HG02943 (cell line): ENCODE data around the gene ATP6AP1.

Source experiments
- ATAC-seq: cut with Tn5 transposase; IDR thresholded peaks from one replicate; pipeline ENCODE4 v1.9.1; 2021; ENCODE audit warnings: mild to moderate bottlenecking, low read depth, moderate library complexity; ENCODE audit not compliant: unreplicated experiment

ATP6AP1 gene

DNA sequence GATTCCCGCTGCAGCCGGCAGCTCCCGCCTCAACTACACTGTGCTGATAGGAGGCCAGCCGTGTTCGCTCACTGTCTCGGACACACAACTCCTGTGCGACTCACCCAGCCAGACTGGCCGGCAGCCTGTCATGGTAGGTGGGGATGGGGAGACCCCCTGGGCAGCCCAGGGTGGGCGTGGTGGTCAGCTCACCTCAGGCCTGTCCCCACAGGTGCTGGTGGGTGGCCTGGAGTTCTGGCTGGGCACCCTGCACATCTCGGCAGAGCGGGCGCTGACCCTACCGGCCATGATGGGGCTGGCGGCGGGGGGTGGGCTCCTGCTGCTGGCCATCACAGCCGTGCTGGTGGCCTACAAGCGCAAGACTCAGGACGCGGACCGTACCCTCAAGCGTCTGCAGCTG lies 39.1 kb downstream of the ATP6AP1 start:
- ATAC-seq, result no peak

DNA sequence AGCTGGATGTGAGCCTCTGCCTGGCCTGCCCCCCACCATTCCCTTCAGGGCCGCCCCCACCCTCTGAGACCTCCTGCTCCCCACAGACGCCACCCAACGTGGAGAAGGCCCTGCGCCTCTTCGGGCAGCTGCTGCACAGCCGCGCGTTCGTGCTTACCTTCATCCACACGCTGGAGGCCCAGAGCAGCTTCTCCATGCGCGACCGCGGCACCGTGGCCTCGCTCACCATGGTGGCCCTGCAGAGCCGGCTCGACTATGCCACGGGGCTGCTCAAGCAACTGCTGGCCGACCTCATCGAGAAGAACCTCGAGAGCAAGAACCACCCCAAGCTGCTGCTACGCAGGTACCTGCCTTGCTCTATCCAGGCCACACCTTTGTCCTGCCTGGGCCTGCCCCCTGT lies 39.7 kb downstream of the ATP6AP1 start:
- ATAC-seq, result no peak

- no peak for ATAC-seq
Measured at GRCh38 chrX:154469114-154469513, 40.6 kb downstream of the ATP6AP1 start.

DNA sequence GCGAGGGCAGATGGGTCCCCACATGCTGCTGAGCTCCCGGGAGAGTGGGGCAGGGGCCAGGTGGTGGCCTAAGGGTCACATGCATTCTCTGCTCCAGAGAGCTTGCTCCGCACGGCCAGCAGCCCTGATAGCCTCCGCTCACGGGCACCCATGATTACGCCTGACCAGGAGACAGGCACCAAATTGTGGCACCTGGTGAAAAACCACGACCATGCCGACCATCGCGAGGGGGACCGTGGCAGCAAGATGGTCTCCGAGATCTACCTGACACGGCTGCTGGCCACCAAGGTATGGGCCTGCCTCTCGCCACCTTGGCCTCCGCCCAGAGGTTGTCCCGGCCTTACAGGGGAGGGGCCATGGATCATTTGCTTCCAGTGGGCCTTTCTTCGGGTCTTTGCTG lies 41.4 kb downstream of the ATP6AP1 start:
- ATAC-seq, result no peak

DNA sequence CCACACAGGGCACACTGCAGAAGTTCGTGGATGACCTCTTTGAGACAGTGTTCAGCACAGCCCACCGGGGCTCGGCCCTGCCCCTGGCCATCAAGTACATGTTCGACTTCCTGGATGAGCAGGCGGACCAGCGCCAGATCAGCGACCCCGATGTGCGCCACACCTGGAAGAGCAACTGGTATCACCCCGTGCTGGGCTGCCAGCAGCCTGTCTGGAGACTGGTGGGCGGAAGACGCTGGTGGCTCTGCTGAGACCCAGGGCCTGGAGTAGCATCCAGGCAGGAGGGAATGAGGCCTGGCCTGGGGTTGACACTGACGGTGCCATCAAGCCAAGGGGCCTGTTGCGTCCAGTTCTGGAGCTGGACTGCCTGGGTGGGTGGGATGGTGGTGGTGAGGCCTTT lies 42.0 kb downstream of the ATP6AP1 start:
- ATAC-seq, result no peak

DNA sequence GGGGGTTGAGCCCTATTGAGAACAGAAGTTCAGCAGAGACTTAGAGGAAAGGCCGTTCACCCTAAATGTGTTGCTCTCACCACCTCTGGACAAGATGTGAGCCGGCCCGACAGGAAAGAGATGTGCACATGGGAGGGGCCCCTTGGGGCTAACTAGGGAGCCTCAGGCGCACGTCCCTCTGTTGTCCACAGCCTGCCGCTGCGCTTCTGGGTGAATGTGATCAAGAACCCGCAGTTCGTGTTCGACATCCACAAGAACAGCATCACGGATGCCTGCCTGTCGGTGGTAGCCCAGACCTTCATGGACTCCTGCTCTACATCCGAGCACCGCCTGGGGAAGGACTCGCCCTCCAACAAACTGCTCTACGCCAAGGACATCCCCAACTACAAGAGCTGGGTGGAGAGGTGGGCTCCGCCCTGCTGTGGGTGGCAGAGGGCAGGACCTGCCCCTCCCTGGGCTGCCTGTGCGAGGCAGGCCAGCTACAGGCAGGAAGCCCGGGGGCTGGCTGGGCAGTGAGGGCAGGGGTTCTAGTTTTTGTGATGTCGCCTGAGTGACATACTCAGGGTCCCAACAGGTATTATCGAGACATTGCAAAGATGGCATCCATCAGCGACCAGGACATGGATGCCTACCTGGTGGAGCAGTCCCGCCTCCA lies 42.6 kb downstream of the ATP6AP1 start:
- ATAC-seq, result no peak

DNA sequence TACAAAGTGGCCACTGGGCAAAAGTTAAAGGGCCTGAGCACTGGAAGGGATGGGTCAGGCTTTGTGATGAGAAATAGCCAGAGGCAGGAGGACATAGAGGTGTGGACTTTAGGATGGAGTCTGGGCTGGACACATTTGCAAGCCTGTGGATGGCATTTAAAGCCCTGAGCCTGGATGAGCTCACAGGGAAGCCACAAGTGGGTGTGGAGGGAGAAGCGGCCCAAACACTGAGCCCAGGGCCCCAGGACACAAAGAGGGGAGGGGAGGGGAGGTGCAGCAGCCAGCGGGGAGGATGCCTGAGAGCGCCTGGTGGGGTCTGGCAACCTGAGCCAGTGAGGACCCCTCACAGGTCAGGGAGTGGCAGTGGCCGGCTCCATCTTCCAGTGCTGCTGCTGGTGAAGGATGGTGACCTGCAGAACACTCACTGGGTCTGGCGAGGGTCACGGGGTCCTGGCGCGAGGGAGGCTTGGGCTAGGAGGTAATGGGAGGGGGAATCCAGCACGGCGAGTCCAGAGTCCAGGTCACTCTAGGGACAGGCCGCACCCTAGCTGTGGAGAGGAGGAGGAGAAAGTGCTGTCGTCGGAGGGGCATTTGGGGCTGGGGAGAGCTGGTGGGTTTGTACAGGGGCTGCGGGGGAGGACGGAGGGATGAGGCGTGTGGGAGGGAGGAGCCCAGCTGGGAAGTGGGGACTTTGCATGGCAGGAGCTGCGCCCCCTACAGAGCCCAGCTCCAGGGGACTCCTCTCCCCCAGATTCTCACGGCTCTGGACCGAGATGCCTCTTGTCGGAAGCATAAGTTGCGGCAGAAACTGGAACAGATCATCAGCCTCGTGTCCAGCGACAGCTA lies 43.6 kb downstream of the ATP6AP1 start:
- no peak for ATAC-seq

GRCh38 chrX:154472685-154473632 lies 44.5 kb downstream of the ATP6AP1 start:
- ATAC-seq, result no peak

DNA sequence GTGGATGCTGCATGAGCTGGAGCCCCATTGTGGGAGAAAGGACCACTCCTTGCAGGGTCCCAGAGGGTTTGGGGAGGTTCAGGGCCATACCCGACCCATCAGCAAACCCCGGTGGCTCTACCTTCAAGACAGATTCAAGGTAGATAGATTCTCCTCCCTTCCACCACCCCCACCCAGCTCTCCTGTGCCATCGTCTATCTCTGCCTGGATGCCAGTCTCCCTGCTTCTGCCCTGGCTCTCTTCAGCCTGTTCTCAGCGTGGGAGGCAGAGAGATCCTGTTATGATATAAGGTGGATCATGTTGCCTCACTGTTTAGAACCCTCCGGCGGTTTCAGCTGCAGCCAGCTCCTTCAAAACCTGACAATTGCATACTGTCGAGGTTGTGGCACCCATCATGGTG lies 45.2 kb downstream of the ATP6AP1 start:
- ATAC-seq, result no peak

DNA sequence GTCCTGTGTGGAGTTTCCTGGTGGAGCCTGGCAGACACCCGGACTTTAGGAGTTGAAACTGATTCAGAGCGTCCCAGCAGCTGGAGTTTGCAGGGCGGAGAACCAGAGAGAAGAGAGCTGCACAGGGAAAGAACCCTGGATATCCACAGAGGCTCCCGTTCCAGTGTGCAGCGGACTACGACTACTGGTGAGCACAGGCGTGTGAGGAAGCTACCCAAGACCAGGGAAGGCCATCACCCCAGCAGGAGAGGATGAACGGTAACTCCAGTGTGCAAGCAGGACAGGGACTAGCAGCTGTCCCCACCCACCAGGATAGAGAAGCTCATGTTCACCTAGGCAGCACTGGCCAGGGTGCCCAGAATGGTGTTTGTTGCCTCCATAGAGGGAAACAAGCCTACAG lies 48.3 kb downstream of the ATP6AP1 start:
- ATAC-seq, result no peak

- no peak for ATAC-seq
Measured at GRCh38 chrX:154477891-154478477, 49.5 kb downstream of the ATP6AP1 start.

GRCh38 chrX:154478728-154479622 lies 50.5 kb downstream of the ATP6AP1 start, which contains the start of gene LAGE3:
Gene LAGE3, minus strand, starts transcription at chrX:154479281. Its CDS starts 366 bp downstream, at chrX:154478915.
- ATAC-seq, result peak; percentile 81

DNA sequence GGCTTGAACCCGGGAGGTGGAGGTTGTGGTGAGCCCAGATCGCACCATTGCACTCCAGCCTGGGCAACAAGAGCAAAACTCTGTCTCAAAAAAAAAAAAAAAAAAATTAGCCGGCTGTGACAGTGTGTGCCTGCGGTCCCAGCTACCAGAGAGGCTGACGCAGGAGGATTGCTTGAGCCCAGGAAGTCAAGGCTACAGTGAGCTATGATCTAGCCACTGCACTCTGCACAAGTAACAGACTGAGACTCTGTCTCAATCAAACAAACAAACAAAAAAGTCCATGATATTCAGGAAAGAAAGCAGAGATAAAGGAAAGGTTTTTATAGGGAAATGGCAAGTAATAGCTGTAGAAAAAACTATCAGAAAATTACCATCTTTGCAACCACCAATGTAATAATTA lies 52.7 kb downstream of the ATP6AP1 start:
- ATAC-seq, result no peak

- no peak for ATAC-seq
Measured at GRCh38 chrX:154481911-154482601, 53.6 kb downstream of the ATP6AP1 start.

GRCh38 chrX:154482786-154483185 lies 54.3 kb downstream of the ATP6AP1 start:
- no peak for ATAC-seq

DNA sequence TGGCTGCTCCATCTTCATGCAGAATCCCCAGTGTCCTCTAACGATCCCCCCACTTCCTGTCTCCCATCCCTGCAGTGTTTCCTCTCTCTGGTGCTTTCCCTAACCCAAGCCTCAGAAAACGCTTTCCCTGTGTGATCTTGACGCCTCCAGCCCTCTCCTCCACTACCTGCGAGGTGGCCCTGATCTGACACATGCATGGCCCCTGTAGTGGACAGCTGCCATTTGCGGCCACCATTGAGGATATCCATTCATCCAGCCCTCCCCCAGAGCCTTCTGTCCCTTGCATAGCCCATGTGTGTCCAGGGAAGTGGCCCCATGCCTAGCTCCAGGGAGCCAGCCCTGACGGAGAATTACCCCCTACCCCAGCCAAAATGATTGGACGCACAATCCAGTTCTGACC lies 54.8 kb downstream of the ATP6AP1 start:
- no peak for ATAC-seq

DNA sequence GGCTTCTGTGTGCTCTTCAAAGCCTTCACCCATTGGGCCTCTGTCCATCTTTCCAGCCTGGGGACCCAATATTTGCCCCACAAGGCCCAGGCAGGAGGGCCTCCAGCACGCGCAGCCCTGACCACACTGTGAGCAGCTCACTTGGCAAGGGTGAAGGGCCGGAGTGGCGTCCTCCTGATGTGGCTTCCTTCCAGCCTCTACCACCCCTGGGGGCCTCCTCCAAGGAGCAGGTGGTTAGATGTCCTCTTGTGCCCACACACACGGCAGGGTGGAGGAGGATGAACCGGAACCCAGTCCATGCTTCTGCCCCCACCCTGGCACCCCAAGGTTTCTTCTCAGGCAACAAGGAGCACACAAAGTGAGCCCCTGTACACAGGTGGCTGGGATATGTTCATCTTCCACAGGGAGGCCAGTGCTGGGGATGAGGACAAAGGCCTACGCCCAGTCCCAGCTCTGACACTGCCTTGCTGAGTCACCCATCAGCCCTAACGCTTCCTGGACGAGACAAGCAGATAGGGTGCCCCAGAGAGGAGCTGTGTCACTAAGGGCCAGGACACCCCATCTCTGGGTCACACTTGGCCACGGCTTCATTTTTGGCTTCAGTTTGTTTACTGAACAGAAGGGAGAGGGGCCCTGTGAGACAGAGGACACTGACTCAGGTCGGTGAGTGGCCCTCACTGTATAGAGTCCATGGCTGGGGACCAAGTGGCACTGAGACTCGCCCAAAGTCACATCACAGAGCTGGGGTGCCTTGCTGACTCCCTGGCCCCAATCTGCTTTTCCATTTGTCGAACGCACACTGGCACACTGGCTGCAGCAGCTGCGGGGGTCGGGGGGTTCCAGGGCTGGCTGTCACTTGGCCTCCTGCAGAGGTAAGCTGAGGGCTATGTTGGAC lies 56.0 kb downstream of the ATP6AP1 start:
- no peak for ATAC-seq
